GM19395 (cell line): ENCODE results near the gene GAS2L2.
"Not testable (repeated sequence)": the region's sequence is repeated elsewhere in the genome, so short reads cannot be mapped to it uniquely, and the experiment has no call there.

Experiments used
- ATAC-seq: cut with Tn5 transposase; IDR thresholded peaks from one replicate; pipeline ENCODE4 v1.9.1; 2021; ENCODE audit warnings: mild to moderate bottlenecking, moderate library complexity; ENCODE audit not compliant: unreplicated experiment

Gene GAS2L2

DNA sequence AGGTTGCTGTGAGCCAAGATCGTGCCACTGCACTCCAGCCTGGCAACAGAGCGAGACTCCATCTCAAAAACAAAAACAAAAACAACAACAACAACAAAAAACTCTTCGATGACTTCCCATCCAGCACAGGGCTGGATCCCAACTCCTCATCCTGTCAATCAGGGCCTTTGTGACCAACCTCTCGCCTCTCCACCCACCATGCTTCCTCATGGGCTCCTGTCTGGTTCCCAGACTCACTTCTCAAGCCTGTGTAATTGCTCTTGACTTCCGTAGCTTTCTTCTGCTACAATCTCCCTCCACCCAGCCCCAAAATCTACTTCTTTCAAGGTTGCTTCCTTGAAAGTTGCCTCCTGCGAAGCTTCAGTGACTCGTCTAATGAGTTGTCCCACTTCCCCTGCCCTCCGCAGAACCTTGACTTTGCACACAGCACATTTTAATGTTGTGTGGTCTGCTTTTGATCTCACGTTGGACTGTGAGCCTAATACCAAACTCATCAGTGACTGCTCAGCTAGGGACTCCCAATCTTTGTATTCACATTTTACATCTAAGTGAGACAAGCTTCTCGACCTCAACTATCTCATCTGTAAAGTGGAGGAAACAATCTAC is 22.5 kb downstream of the GAS2L2 start:
- no peak for ATAC-seq

- no peak for ATAC-seq
Measured at GRCh38 chr17:35729405-35729833, 23.6 kb downstream of the GAS2L2 start.

DNA sequence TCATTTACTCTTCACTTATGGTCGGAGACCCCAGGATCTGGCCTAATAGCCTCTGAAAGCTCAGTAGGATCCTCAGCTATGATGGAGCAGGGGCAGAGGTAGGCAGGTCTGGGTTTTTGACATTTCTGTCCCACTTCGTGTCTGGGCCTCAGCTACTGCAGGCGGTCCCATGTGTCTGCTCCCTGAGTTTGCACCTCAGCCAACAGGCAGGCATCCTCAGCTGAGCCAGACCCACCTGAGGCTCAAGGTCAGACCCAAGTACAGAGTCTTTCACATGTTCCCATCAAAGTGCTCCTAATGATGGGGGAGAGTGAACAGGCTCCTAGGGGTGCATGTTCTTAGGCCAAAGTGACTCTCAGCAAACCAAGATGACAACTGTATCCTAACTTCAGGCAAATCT is 24.5 kb downstream of the GAS2L2 start:
- ATAC-seq = no peak

GRCh38 chr17:35727635-35728034 is 25.4 kb downstream of the GAS2L2 start:
- no peak for ATAC-seq

DNA sequence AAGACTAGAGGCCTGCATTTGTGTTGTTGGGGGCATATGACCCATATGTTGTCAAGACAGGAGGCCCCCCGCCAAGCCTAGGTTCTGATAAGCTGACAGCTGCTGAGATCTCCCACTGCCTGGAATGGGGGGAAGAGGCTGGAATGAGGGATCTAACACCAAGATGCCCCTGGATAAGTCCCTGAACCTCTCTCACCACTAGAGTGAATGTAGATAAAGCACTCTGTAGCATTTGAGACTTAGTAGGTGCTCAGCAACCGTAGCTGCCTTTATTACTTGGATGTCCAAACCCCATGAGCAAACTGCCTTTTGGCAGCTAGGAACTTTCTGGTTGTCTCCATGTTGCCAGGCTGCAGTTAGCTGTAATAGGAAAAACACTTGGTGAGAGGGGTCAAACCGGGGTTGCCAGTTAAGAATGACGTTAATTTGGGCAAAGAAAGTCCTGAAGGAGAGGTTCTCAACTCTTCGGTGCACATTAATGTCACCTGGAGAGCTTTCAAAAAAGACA is 26.0 kb downstream of the GAS2L2 start:
- no peak for ATAC-seq

DNA sequence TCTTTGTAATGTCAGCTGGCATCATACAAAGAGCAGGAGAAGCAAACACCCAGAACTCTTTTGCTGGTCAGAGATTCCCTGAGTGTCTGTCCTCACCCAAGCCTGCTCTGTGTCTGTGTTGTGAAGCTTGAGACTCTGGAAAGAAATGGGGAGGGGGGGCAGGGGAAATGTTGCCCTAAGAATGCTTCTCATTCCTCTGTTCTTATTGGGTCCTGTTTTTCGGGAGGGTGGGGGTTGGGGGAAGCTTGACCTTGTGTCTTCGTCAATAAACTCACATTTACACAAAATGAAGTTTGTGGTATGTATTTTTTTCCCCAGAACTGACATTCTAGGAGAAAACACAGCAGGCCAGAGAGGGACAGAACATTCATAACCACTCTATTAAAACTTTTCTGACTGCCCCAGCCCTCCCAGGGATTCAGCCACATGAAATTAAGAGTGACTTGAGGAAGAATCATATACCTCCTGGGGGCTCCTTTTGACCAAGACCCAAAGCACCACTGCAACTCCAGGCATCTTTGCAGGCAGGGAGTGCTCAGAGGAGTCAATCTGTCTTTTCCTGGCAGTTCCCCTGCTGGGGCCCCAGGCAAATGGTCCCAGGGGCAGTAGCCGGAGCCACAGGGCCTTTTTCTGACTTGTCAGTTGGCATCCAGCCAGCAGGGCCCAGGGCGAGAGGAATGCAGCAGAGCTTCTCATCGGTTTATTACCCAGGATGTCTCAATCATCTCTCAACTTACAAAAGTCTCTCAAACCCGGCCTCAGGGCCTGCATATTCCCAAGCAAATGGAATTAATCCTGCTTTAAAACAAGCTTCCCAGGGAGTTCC is 26.7 kb downstream of the GAS2L2 start:
- ATAC-seq = no peak

GRCh38 chr17:35725802-35726126 is 27.3 kb downstream of the GAS2L2 start:
- ATAC-seq = no peak

DNA sequence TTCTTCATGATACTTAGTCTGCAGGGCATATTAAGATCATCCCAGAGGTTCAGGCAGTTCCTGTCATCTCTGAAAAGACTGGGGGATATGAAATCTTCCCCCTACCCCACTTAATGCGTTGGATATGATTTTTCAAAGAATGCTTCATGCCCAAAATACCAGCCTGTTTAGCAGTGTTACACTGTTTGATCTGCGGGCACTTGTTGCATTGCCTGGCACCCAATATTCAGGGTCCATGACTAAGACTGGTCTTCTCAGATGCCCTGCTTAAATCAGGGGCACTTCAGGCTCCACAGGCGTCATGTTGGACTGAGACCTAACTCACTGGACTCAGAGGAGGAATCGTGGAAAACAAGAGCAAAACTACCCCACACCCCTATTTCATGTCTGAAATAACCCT is 28.0 kb downstream of the GAS2L2 start:
- ATAC-seq = no peak

DNA sequence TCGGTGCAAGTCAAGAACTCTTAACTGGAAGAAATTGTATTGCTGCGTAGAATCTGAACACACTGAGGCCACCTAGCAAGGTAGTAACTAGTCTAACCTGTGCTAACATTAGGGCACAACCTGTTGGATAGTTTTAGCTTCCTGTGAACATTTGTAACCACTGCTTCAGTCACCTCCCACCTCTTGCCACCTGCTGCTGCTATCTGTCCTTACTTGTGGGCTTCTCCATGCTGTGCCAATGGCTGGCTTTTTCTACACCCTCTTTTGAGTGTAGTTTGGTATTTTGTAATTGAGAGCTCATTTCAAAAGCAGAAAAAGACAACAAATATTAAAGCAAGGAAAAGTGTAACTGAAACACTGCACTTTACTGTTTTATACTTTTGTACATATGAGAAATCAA is 29.3 kb downstream of the GAS2L2 start:
- no peak for ATAC-seq

GRCh38 chr17:35717475-35717874 is 35.6 kb downstream of the GAS2L2 start:
- no peak for ATAC-seq

DNA sequence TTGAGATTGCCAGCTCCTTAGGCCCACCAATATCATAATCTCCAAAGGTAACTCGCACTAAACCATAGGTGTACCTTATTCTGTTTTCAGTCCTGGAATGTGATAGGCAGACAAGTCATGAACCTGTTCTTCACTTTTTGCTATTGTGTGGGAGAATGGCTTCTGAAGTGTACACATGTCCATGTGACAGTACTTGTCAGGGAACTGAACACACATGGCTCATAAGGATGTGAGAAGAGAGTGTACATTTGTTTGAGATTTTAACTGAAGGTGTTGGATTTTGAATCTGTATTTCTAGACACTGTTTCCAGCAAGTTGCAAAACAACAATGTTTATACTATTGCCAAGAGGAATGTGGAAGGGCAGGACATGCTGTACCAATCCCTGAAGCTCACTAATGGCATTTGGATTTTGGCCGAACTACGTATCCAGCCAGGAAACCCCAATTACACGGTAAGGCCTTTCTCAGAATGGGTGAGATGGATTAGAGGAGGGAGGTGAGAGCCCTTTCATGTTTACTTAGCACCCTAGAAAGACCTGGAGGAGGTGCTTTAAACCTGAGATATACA is 36.1 kb downstream of the GAS2L2 start:
- ATAC-seq = no peak

GRCh38 chr17:35716173-35716572 is 36.9 kb downstream of the GAS2L2 start:
- ATAC-seq = no peak

GRCh38 chr17:35715416-35715815 is 37.6 kb downstream of the GAS2L2 start:
- ATAC-seq = no peak

DNA sequence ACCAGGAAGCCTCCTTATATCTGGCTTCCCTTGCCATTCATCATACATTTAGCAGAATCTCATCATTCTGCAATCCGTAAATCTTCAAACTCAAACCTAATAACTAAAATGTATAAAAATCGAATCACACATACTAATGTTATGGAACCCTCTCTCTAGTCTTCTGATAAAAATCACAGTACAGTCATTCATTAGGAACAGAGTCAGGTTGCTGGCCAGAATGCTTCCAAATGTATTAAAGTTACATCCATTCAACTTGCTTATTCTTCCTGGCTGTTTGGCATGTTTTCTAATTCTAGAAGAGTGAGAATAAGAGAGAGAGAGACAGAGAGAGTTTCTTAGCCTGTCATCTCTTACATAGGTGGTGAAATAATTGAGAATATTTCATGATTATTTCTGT is 38.1 kb downstream of the GAS2L2 start:
- no peak for ATAC-seq

DNA sequence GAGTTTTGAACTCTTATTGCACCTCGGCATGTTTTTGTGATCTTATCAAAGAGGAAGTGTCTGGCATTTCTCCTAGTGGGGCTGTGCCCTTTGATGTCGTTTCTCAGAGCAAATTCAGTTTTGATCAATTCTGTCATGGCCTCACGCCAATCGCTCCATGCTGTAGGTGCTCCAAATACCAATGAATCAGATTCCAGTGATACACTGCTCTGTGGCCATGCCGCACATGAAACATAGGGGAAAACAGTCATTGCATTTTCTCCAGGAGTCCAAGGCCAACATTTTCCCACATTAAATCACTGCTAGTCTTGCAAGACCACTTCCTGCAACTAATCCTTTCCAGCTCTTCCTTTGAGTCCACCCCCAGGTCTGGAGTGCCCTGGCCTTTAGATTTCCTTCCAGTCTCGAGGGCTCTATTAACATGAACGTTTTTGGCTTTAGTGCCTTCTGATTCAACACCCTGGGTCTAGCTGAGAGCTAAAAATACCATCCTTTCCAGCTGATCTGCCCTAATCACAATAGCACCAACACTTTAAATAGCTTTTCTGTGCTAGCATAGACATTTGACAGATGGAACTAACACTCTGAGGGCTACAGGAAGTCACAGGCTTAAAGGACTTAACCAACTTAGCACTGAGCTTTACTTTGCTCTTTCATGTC is 39.8 kb downstream of the GAS2L2 start:
- ATAC-seq = no peak

DNA sequence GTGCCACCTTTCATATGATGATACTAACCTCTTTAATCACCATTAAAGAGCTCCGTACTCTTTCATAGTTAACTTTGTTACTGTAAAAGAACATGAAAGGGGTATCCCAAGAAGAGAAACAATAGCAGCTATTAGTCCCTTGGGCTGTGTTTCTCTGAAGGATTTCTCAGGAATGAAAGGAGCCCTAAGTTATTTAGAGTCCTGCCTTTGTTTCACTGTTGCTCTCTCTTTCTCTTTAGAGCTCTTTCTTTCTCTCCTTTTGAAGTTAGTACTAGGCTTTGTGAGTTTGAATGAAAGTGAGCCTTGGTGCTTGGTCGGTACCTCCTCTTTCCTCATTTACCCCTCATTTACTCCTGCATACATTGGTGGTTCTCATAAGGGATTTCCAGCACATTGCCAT is 42.1 kb downstream of the GAS2L2 start:
- ATAC-seq = no peak

GRCh38 chr17:35709874-35710273 is 43.2 kb downstream of the GAS2L2 start:
- no peak for ATAC-seq

- ATAC-seq = no peak
Measured at GRCh38 chr17:35708951-35709350, 44.1 kb downstream of the GAS2L2 start.

GRCh38 chr17:35708149-35708548 is 44.9 kb downstream of the GAS2L2 start:
- ATAC-seq = no peak

DNA sequence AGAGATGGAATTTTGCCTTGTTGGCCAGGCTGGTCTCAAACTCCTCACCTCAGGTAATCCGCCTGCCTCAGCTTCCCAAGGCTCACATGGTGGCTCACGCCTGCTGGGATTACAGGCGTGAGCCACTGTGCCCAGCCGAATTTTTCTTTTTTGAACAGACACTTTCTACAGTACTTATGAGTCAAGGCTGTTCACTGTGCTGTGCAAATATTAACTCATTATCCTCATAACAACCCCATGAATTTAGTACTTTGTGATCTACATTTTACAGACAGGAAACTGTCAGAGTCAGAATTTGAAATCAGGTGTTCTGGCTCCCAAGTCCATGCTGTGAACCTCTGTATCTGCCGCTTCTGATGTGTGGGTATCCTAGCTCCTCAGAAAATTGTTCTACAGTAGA is 47.3 kb downstream of the GAS2L2 start:
- ATAC-seq = no peak

GRCh38 chr17:35705230-35705629 is 47.8 kb downstream of the GAS2L2 start:
- no peak for ATAC-seq

GRCh38 chr17:35703308-35703707 is 49.7 kb downstream of the GAS2L2 start:
- ATAC-seq = not testable (repeated sequence)
